Stimulated activated CD4-positive, alpha-beta T cell treated with anti-CD3 and anti-CD28 coated beads, Interleukin-4, amount 100 ng/mL, for 1 hour (primary cell): ENCODE results near the gene GPR151.
"Not testable (repeated sequence)": the region's sequence is repeated elsewhere in the genome, so short reads cannot be mapped to it uniquely, and the experiment has no call there.

Source experiments
- DNase-seq: peaks from one replicate; pipeline ENCODE4 v3.0.0-alpha.2; 2020

Gene GPR151

GRCh38 chr5:146516151-146516475 lies at the start of gene GPR151:
Gene GPR151, minus strand, starts transcription at chr5:146516190. Its CDS starts 77 bp downstream, at chr5:146516113.
- no peak for DNase-seq

- no peak for DNase-seq
Measured at GRCh38 chr5:146564007-146564762, 48.2 kb upstream of the GPR151 start.

GRCh38 chr5:146562461-146562860 lies 46.5 kb upstream of the GPR151 start:
- no peak for DNase-seq

- DNase-seq = no peak
Measured at GRCh38 chr5:146561711-146562110, 45.7 kb upstream of the GPR151 start.

GRCh38 chr5:146560205-146560812 lies 44.3 kb upstream of the GPR151 start:
- no peak for DNase-seq

- not testable (repeated sequence) for DNase-seq
Measured at GRCh38 chr5:146556884-146557283, 40.9 kb upstream of the GPR151 start.

GRCh38 chr5:146553446-146553845 lies 37.5 kb upstream of the GPR151 start:
- DNase-seq = no peak

- no peak for DNase-seq
Measured at GRCh38 chr5:146549615-146550014, 33.6 kb upstream of the GPR151 start.

- no peak for DNase-seq
Measured at GRCh38 chr5:146548781-146549449, 32.9 kb upstream of the GPR151 start.

- DNase-seq = no peak
Measured at GRCh38 chr5:146544232-146544631, 28.2 kb upstream of the GPR151 start.

- peak; percentile 68 for DNase-seq
Measured at GRCh38 chr5:146541958-146542849, 26.2 kb upstream of the GPR151 start.

GRCh38 chr5:146540414-146540813 lies 24.4 kb upstream of the GPR151 start:
- DNase-seq = no peak

GRCh38 chr5:146539973-146540372 lies 24.0 kb upstream of the GPR151 start:
- no peak for DNase-seq

GRCh38 chr5:146538432-146538831 lies 22.4 kb upstream of the GPR151 start:
- DNase-seq = no peak

GRCh38 chr5:146533882-146534281 lies 17.9 kb upstream of the GPR151 start:
- DNase-seq = no peak

- peak; percentile 74 for DNase-seq
Measured at GRCh38 chr5:146533260-146533857, 17.4 kb upstream of the GPR151 start.

GRCh38 chr5:146529984-146530383 lies 14.0 kb upstream of the GPR151 start:
- DNase-seq = no peak

GRCh38 chr5:146528236-146528635 lies 12.2 kb upstream of the GPR151 start:
- DNase-seq = no peak

- DNase-seq = no peak
Measured at GRCh38 chr5:146527785-146528184, 11.8 kb upstream of the GPR151 start.

- DNase-seq = no peak
Measured at GRCh38 chr5:146523698-146524097, 7.7 kb upstream of the GPR151 start.

- DNase-seq = no peak
Measured at GRCh38 chr5:146521403-146522106, 5.6 kb upstream of the GPR151 start.

- DNase-seq = no peak
Measured at GRCh38 chr5:146520731-146521130, 4.7 kb upstream of the GPR151 start.
